Measurements from ENCODE around the gene PPP1R13B.

The PPP1R13B gene

GRCh38 chr14:103738701-103739451 is 108.5 kb downstream of the PPP1R13B start:
- no peak for DNase-seq (ENCODE audit: low spot score)
- CTCF ChIA-PET, result interaction anchor here (0.7 kb wide), 1 partner anchor 171 kb away, joined by 3 read pairs; no protein-coding TSS in a partner anchor

GRCh38 chr14:103738166-103738565 is 109.2 kb downstream of the PPP1R13B start:
- ChIA-PET CTCF (interaction anchor here (0.7 kb wide), 1 partner anchor 172 kb away, joined by 3 read pairs; no protein-coding TSS in a partner anchor), POLR2A (ENCODE audit: low non-redundant PET) (no interaction called here)
- no peak for DNase-seq (ENCODE audit: low spot score)
- TF ChIP-seq CTCF (conservative IDR thresholded peaks at IDR 0.05; ENCODE audit: low read depth), result no peak
- no peak overlapping the region for H3K27ac ChIP-seq

More at GRCh38 chr14:103738701-103739451, 108.5 kb downstream of the PPP1R13B start:
- TF ChIP-seq CTCF (conservative IDR thresholded peaks at IDR 0.05; ENCODE audit: low read depth), result no peak
- H3K27ac ChIP-seq, result no peak overlapping the region
- POLR2A ChIA-PET (ENCODE audit: low non-redundant PET), result no interaction called here

- DNase-seq (ENCODE audit: low spot score), result no peak
- H3K27ac ChIP-seq, result no peak overlapping the region
- no peak for TF ChIP-seq CTCF (conservative IDR thresholded peaks at IDR 0.05; ENCODE audit: low read depth)
- ChIA-PET CTCF (interaction anchor here (0.6 kb wide), 2 partner anchors 41 to 118 kb away, joined by 3 to 6 read pairs; no protein-coding TSS in a partner anchor), POLR2A (ENCODE audit: low non-redundant PET) (interaction anchor here (0.6 kb wide), 1 partner anchor 382 kb away, joined by 3 read pairs; no protein-coding TSS in a partner anchor)
These were observed 109.8 kb downstream of the PPP1R13B start for GRCh38 chr14:103737432-103738045.

- CTCF ChIA-PET, result interaction anchor here (0.6 kb wide), 3 partner anchors 42 to 164 kb away, joined by 3 to 6 read pairs (median 3); no protein-coding TSS in a partner anchor
- H3K27ac ChIP-seq, result peak overlapping the region; percentile 49
- DNase-seq (ENCODE audit: low spot score), result no peak
- POLR2A ChIA-PET (ENCODE audit: low non-redundant PET), result interaction anchor here (0.6 kb wide), 1 partner anchor 383 kb away, joined by 3 read pairs; no protein-coding TSS in a partner anchor
- TF ChIP-seq CTCF (conservative IDR thresholded peaks at IDR 0.05; ENCODE audit: low read depth), result no peak
These were observed 110.6 kb downstream of the PPP1R13B start for GRCh38 chr14:103736546-103737431.

GRCh38 chr14:103735815-103736545 is 111.4 kb downstream of the PPP1R13B start:
- ChIA-PET POLR2A (ENCODE audit: low non-redundant PET) (no interaction called here), CTCF (interaction anchor here (0.5 to 1.1 kb wide), 3 partner anchors 14 to 244 kb away, joined by 3 to 4 read pairs (median 3); no protein-coding TSS in a partner anchor)
- peak overlapping the region; percentile 49 for H3K27ac ChIP-seq
- no peak for DNase-seq (ENCODE audit: low spot score)
- TF ChIP-seq CTCF (conservative IDR thresholded peaks at IDR 0.05; ENCODE audit: low read depth), result no peak
